Measurements from ENCODE around the gene PRICKLE3. TPM values are rescaled to one million over a fixed set of nuclear protein-coding genes. Genes with fewer than 3 reads are reported as not detected.
A peak's percentile ranks its signal among the peaks of the same experiment; 100 is the strongest.

Gene PRICKLE3, protein sequence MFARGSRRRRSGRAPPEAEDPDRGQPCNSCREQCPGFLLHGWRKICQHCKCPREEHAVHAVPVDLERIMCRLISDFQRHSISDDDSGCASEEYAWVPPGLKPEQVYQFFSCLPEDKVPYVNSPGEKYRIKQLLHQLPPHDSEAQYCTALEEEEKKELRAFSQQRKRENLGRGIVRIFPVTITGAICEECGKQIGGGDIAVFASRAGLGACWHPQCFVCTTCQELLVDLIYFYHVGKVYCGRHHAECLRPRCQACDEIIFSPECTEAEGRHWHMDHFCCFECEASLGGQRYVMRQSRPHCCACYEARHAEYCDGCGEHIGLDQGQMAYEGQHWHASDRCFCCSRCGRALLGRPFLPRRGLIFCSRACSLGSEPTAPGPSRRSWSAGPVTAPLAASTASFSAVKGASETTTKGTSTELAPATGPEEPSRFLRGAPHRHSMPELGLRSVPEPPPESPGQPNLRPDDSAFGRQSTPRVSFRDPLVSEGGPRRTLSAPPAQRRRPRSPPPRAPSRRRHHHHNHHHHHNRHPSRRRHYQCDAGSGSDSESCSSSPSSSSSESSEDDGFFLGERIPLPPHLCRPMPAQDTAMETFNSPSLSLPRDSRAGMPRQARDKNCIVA
- 9.4 and 9.7 TPM in 2 replicates for total RNA-seq

- DNase-seq: peak; percentile 71
These were observed at the start of gene PRICKLE3 for GRCh38 chrX:49186125-49187027. Gene PRICKLE3 (minus strand): TSS chrX:49186373. CDS start chrX:49186297, 76 bp downstream.

DNA sequence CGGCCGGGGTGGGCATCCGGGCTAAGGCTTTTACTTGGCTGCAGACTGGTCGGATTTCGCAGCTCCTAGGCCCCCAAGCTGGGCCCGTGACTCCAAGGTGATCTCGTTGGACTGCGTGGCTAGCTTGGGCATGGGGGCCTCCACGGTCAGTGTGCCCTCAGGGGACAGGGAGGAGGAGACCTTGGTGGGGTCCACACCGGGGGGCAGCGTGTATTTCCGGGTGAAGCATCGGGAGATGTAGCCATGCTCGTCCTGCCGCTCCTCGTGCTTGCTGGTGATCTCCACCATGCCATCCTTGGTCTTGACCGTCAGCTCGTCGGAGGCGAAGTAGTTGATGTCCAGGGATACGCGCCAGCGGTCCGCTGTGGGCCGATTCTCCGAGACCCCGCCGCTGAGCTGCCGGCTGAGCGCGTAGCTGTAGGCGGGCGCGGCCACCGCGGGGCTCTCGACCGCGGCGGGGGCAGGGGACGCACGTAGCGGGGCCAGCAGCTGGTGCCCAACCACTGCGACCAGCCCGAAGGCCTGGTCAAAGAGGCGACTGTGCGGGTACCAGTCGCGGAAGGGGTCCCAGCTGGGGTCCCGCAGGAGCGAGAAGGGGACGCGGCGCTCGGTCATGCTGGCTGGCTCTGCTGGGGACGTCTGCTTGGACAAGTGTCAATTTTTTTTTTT, 47.8 kb upstream of the PRICKLE3 start:
- no peak for DNase-seq

- DNase-seq: no peak
These were observed 47.0 kb upstream of the PRICKLE3 start, which contains the start of gene CACNA1F for GRCh38 chrX:49233176-49233575. Gene CACNA1F (minus strand): TSS chrX:49233340. CDS start chrX:49233309, 31 bp downstream.

DNA sequence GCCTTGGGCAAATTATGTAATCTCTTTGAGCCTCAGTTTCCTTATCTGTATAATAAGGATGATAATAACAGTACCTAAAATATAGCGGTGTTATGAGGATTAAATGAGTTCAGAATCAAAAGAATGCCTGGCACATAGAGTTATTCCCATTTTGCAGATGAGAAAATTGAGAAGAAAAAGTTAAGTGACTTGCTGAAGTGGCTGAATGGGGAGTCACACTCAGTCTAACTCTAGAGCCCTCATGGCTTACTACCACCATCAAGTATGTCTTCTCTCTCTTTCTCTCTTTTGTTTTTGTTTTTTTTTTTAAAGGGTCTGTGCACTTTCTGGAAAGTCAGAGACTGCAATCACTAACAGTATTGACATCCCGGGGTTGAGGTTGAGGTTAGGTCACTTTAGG, 46.4 kb upstream of the PRICKLE3 start:
- no peak for DNase-seq

- no peak for DNase-seq
These were observed 45.3 kb upstream of the PRICKLE3 start for GRCh38 chrX:49231333-49232000.

- DNase-seq: peak; percentile 17
These were observed 44.5 kb upstream of the PRICKLE3 start for GRCh38 chrX:49230500-49231232.

DNA sequence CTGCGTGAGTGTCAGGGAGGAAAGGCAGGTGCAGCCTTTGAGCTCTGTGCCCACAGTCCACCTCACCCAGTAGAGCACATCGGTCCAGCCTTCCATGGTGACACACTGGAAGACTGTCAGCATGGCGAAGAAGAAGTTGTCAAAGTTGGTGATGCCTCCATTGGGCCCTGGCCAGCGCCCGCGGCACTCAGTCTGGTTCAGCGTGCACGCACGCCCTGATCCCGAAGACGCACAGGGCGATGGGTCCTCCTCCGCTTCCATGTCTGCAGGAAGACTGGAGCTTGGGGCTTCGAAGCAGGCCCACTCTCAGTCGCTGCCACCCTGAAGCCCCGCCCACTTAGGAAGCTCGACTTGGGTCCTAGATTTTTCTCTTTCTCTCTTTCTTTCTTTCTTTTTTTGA, 42.0 kb upstream of the PRICKLE3 start:
- DNase-seq: no peak

- no peak for DNase-seq
These were observed 41.6 kb upstream of the PRICKLE3 start for GRCh38 chrX:49227726-49228125.

DNA sequence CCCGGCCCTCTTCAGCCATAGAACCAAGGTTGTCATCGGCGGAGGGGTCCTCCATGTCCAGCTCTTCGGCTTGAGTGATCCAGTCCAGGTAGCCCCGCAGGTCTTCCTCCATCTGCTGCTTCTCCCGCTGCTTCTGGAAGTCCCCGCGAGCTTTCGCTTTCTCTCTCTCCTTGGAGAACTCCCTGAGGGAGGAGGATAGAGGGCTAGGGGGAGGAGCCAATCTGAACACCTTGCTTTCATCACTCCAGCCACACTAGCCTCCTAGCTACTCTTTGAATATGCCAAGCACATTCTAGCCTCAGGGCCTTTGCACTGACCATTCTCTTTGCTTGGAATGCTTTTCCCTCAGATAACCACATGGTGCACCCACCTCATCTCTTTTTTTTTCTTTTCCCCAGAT, 40.8 kb upstream of the PRICKLE3 start:
- no peak for DNase-seq

DNA sequence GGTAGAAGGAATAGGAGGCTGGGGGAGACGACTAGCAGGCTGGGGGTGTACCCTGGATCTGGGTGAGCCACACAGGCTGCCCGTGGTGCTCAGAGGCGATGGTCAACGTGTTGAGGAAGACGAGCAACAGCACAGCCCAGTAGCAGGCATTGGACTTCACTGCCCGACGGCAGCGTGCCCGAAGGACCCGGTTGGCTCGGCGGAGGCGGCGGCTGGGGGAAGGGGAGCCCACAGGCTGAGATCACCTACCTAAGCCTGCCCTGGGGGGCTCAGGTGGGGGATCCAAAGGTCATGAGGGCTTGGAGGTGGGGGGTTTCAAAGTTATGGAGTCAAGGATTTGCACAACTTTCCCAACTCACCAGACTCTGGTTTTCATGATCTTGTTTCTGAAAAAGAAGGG, 39.7 kb upstream of the PRICKLE3 start:
- DNase-seq: no peak

- DNase-seq: no peak
These were observed 35.7 kb upstream of the PRICKLE3 start for GRCh38 chrX:49221868-49222267.

- DNase-seq: no peak
These were observed 33.9 kb upstream of the PRICKLE3 start for GRCh38 chrX:49220100-49220499.

DNA sequence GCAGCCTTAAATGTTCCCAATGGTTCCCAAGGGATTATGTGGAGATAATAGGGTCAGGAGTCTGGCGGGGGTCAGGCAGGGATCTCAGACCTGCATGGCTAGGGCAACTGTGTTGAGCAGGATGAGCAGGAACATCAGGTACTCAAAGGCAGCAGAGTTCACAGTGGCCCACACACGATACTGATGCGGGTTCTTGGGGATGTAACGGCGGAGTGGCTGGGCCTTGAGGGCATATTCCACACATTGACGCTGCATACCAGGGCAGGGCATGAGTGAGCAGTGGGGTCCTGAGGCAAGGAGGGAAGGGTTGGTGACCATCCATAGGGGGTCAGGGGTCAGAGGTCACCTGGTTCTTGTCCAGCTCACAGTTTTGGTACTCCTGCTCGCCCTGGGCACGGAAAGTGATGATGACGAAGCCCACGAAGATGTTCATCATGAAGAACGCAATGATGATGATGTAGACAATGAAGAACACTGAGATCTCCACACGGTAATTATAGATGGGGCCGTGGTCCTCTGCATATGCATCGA, 28.9 kb upstream of the PRICKLE3 start:
- DNase-seq: no peak

- DNase-seq: no peak
These were observed 28.2 kb upstream of the PRICKLE3 start for GRCh38 chrX:49214416-49214815.

GRCh38 chrX:49212861-49213260, 26.7 kb upstream of the PRICKLE3 start:
- no peak for DNase-seq

DNA sequence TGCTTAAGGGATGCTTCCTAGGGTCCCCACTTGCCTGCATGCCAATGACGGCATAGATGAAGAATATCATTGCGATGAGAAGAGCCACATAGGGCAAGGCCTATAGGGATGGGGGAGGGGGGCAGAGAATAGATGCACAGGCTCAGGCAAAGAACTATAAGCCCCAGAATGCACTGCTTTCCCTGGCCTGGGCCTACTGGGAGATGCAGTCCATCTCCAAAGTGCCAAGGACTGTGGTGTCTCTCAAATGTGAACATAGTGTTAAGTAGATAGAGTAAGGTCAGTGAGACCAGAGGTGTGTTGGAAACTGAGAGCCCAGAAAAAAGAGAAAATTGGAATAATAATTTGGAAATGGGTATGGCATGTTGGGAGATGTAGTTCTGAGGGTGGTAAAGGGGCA, 26.0 kb upstream of the PRICKLE3 start:
- no peak for DNase-seq

DNA sequence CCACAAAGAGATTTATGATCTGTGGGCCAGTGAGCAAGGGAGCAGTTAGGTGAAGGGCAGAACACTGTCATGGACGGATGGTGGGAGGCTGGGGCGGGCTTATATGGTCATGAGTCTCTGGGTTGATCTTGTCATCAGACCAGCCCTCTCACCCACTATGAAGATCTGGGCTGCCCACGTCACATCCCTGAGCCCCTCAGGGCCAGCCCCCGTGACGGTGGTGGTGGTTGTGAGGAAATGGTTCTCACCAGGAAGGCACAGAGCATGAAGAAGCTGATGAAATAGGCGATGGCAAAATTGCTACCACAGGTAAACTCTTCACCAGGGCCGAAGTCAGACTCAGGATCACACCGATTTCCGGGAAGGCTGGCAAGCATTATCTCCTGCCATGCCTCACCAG, 24.9 kb upstream of the PRICKLE3 start:
- DNase-seq: no peak

- DNase-seq: no peak
These were observed 24.2 kb upstream of the PRICKLE3 start for GRCh38 chrX:49210406-49210805.

DNA sequence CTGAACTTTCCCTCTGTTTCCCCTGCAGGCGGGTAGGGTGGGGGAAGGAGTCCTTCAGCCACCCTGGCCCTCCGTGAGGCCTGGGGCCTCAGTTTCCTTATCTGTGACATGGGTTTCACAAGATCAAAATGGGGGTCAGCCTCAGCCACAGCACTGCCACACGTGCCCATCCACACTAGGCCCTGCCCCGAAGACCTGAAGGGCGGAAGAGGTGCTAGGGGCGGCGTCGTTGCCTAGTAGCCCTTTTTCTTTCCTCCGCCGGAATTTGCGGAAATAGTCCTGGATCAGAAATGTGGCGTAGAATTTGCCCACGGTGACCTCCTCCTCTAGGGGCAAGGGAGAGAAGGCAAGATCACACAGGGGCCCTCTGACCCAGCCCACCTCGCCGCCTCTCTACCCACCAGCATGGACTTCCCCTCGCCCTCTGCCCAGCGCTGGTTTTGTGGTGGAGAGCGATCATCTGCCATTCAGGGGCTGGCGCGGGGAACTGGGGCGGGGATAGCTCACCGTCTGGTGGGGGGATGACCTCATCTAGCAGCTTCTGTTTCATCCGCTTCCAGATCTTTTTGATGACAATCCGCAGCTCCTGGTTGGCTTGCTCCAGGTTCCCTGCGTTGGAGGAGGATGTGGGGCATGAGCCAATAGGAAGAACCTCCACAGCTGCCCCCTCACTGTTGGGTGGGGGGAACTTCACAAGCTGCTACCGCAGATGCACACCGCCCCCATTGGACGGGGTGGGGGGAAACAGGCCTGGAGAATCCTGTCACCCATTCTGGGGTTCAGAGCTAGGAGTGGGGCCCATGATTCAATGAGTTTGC, 23.5 kb upstream of the PRICKLE3 start:
- peak; percentile 48 for DNase-seq

DNA sequence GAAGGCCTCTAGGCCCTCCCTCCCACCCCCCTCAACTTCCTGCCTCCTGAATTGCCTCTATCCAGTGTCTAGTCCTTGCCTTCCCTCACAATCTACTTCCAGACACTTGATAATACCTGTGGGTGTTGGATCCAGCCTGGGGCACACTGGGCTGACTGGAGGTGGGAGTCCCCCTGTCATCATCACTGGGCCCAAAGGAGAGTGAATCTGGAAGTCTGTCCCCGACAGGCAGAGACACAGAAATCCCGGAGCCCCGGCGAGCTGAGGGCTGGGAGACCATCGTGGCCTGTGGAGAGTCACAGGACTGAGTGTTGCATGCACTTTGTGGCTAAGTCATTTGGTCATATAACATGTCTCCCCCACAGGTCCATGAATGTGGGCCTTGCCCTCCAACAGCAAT, 22.2 kb upstream of the PRICKLE3 start:
- no peak for DNase-seq

Data from dermis blood vessel endothelial cell (primary cell).